ENCODE results near the gene SGPP2.

The SGPP2 gene

DNA sequence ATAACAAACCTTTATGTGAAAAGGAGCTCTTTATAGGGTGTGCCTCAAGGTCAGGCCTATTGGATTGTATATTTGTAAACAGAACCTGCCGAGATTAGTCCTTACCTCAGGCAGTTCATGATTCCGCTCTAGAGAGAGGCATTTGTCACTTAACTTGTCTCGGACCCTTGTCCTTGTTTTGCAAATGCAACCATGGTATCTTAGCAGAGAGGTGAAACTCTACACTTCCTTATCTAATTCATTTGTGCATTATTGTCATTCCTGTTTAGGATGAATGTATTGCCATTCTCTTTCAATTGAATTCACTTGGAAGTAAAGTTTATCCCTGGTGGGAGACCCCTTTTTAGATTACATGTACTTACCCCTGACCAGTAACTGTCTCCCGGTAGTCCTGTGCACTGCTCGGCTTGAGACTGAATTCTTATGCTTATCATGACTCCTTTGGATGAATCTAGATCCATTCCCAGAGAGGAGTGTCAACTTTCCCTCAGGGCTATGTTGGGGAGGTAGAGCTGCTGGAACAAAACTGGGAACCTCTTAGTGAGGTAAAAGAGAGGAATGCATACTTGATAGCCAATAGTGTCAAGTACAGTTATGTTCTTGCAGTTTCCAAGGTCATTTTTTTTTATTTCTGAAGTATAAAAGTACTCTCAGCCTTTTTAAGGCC is 46.6 kb downstream of the SGPP2 start:
- no peak for DNase-seq (ENCODE audit: low read depth)

DNA sequence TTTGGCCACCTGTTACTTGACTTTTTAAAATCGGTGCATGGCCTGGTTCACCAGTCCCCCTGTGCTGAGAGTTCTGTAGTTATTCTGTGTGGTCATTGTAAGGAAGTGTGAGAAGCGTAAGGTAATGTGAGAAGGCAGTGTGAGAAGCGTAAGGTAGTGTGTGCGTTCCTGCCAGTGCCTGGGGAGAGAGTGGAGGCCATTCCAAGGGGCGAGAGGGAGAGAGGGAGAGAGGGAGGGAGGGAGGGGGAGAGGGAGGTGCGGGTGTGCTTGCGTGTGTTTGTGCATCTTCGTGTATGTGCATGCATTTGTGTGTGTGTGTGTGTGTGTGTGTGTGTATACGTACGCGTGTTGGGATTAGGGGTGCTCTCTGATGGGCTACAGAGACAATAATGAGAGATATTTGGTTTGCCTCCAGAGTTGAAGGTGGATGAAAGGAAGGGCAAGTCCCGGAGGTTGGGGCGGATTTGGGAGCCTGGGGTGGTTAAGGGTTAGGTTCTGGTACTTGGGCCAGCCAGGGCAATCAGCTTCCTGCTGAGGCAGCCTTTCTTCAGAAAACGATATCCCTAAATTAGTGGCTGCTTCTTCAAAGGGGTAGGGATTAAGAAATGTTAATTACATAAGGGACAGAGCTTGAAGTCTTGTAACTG is 53.7 kb downstream of the SGPP2 start:
- DNase-seq (ENCODE audit: low read depth) = no peak

DNA sequence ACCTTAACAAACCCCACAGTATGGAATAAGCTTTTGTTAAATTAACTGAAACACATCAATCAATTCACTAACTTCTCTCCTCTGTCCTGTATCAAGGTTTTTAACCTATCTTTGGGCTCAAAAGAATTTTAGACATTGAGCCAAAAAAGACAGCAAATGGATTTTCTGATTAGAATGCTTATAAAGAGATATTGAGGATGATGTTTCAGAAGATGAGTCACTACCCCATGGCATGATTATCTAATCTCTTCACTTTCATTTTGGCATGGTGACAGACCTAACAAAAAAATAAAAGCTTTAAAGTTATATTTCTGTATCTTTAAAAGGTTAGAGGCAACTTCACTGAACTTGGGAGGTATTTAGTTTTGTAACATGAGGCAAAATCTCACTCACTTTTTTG is 55.5 kb downstream of the SGPP2 start:
- no peak for DNase-seq (ENCODE audit: low read depth)

DNA sequence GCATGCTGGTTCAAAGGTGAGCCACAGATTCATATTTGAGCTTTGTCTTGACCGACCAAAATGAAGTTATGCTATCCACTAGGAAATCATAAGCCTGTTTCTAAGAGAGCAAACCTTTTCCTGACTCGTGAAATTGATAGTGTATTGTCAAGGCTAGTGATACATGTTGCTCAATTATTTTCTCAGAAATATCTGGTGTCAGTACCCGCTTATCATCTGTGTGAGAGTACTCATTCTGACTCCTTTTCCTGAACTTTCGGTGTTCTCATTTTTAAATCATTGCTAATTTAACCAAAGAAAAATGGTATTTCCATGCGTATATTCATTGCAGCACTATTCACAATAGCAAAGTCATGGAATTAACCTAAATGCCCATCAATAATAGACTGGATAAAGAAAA is 56.2 kb downstream of the SGPP2 start:
- no peak for DNase-seq (ENCODE audit: low read depth)

DNA sequence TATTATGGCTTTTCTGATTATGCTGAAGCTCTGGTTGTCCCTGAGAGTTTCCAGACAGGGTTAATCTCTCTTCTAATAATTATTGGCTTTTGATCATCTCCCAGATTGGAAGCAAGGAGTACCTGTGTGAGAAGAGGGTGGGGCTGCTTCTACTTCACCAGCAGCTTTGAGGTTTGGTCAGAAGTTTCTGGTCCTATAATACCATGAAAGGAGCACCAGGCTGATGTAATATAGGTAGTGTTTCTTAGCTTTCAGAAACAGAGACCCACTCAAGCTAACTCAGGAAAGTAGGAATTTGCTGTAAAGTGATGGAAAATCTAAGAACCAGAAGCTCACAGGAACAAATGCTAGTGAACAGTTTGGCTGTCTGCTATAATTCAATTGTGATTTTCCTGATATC is 57.6 kb downstream of the SGPP2 start:
- DNase-seq (ENCODE audit: low read depth) = no peak

DNA sequence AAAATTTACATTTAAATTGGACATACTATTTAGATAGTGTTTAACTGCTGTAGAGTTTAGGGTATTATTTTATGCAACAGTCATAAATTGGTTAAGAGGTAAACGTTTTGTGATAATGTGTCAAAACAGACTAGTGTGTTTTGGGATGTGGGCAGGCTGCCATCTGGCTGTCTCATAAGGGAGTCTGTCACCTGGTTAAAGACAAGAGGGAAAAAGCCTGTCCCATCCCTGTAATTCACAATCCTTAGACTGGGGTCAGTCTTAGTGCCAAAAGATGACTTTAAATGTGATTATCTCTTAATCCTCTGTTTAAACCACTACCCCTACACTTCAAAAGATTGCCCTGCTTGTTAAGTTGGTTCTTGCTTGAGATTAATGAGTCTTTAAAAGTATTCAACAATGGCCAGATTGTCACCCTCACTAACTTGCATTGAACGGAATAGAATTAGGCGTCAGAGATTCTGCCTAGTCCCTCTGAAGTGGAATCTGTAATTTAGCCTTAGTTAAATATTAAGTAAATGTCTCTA is 59.2 kb downstream of the SGPP2 start:
- no peak for DNase-seq (ENCODE audit: low read depth)

DNA sequence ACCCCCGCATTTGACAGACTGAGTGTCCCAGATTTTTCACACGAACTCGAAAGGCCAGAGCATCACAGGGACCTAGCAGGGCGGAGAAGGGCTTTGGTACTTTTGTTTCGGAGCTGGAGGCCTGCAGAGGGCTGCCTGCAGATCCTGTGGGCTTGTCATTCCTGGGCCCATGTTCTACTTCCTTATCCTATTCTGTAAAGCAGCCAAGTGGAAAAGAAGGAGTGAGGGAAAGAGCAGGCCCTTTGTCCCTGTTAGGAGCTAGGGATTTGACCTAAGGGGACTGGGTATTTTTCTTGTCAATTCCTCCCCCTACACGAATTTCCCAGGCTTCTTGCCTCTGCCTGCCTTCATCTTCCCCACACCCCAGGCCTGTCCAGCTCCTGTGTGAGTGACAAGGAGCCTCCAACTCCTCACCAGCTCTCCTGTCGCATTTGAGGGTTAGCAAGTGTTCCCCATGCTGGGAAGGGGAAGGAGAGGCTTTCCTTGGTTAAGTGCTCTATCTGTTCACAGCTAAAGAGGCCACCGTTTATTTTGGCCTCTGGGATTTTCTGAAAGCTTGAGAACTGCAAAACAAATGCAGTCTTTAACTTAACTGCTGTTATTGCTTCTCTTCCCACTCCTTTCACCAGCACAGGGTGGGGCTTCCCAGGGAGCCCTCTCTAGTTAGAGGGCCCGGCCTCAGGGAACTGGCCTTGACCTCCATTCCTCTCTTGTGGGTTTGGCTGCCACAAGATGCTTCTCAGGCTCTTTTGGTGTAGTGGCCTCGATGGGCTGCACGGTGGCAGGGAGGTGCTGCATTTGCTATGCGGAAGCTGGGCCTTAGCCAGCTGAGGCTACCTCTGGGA is 61.2 kb downstream of the SGPP2 start:
- no peak for DNase-seq (ENCODE audit: low read depth)

DNA sequence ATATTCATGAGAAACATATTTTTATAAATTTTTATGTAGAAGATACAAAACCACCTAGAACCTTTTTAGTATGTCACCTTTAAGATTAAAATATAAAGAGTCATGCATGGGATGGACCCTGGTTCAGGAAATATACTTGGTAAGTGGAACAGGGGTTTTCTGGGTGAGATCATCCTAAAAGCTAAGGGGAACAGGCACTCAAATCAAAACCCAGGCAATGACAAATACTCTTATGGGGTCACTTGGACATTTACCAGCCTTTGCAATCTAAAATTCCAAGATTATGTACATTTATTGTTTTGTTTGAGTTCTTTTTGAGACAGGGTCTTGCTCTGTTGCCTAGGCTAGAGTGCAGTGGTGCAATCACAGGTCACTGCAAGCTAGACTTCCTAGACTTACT is 65.8 kb downstream of the SGPP2 start:
- DNase-seq (ENCODE audit: low read depth) = no peak

DNA sequence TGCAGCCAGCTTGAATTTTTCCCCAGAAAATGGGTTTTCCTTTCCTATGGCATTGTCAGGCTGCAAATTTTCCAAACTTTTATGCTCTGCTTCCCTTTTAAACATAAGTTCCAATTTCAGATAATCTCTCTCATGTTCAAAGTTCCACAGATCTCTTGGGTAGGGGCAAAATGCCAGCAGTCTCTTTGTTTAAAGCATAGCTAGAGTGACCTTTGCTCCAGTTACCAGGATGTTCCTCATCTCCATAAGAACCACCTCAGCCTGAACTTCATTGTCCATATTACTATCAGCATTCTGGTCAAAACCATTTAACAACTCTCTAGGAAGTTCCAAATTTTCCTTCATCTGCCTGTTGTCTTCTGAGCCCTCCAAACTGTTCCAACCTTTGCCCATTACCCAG is 68.3 kb downstream of the SGPP2 start:
- no peak for DNase-seq (ENCODE audit: low read depth)

DNA sequence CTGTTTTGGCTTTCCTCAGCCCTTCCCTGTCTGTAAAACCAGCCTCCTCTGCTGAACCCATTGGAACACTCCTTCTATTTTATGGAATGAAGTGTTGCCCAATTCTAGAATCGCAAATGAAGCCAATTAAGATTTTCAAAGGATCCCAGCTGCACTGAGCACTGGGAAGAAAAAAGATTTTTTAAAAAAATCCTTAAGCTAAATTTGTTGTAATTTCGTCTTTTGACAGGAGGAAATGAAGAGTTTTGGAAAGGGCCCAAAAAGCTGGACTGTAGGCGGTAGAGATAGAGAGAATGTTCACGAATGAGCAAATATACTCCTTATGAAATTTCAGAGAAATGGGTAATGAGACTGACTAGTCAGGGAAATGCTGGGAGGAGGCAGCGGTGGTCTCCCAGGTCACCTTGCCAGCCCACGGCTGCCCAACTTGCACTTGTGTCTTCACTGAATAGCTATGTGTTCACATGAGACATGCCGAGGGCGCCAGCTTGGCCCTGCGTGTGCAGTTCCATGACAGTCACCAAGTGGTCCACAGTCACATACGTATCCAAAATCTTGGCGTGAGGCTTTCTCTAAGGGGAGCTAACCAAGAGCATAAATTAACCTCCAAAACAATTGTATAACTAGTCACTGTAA is 69.9 kb downstream of the SGPP2 start:
- no peak for DNase-seq (ENCODE audit: low read depth)

DNA sequence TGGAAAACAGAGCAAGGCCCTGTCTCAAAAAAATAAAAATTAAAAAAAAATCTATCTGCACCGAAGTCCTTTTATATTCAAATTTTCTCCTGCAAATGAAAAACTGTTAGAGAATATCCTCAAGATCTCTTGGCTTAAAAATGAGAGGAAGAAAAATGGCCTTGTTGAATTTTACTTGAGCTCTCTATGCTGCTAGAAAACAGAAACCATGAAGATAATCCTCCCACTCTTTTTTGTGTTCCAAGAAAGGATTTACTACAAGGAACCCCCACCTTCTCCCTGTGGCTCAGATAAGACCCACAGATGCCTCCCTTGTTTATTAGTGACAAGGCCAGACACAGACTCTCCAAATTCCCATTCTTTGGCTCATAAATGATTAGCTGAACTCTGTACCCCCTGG is 71.0 kb downstream of the SGPP2 start:
- no peak for DNase-seq (ENCODE audit: low read depth)

DNA sequence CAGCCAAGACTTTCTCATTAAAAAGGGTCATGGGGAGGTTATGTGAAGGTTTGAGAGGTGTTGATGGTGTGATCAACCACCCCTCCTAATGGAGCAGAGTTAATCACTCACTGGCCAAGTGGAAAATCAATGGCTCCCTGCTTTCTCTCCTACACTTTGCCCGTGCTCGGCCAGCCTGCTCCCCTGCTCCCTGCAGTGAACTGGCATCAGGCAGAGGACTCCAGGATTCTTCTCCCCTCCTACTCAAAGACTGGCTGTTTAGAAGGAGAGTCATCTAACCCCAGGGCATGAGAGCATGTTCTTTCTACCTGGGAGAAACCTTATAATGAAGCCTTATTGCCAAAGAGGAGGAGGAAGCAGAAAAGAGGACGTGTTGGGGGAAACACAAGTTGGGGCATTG is 74.9 kb downstream of the SGPP2 start:
- DNase-seq (ENCODE audit: low read depth) = no peak

DNA sequence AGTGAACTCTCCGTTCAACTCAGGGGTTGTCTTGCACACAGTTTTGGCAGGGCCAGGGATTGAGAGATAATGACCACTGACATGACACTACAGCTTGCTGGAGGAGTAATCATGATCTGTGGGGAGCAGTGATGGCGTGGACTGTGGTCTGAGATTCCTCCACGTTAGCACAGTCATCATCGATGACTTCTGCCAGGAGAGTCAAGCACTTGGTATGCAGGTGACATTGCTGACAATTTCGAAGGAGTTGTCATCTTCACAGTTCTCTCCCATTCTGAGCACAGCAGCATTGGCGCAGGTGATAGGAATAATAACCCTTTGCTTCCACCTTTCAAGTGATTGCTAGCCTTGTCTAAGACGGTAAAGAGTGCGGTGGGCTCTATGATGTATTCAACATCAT is 79.8 kb downstream of the SGPP2 start:
- DNase-seq (ENCODE audit: low read depth) = no peak

DNA sequence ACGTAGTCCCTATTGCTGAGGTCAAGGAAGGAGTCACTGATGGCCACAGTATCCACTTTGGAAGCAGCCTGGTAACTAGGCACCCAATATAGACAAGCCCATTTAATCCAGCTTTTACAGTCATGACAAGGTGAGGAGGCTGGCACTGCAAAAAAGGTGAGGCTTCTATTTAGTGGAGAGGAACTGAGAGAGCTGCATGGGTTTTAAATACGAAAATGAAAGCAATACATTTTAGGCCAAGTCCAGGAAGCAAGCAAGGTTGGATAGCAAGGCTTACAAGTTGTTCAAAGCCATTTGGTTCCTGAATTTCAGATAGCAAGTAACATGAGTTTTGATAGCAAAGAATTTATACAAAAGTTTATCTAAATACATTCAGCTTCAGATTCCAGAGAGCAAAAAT is 80.4 kb downstream of the SGPP2 start:
- DNase-seq (ENCODE audit: low read depth) = no peak

DNA sequence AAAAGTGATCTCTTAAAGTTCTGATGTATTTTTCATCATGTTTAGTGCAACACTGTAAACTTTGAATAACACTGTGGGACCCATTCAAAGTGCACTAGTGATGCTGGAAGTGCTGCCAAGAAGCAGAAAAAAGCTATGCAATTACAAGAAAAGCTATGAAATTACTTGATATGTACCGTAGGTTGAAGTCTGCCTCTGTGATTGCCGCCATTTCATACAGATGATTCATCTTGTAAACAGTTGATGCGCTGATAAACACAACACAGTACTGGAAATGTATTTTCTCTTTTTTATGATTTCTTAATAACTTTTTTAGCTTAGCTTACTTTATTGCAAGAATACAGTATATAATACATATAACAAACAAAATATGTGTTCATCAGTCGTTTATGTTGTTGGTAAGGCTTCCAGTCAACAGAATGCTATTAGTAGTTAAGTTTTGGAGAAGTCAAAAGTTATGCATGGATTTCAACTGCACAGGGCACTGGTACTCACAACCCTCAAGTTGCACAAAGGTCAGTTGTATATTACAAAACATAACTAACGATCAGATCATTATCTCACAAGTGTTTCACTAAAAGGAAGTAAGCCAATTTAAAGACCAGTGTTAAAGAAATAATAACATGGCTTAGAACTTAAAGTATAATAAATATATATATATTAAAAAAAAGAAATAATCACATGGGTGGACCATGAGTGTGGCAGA is 82.0 kb downstream of the SGPP2 start:
- no peak for DNase-seq (ENCODE audit: low read depth)

DNA sequence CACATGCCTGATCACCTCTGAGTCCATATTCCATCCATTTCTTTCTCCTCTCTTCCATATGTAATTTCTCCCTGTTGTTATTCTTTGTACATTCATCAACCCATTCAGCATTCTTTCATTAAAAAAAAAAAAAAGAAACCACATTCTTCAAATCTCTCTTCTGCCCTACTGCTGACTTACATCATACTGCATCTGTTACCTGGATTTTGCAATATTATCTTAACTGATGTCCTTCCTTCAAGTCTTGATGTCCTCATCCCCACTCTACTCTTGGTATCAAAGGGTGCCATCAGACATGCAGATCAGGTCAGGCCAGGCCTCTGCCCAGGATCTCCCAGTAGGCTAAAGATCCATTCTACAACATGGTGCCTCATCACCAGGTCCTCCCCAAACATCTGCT is 90.6 kb downstream of the SGPP2 start:
- no peak for DNase-seq (ENCODE audit: low read depth)

DNA sequence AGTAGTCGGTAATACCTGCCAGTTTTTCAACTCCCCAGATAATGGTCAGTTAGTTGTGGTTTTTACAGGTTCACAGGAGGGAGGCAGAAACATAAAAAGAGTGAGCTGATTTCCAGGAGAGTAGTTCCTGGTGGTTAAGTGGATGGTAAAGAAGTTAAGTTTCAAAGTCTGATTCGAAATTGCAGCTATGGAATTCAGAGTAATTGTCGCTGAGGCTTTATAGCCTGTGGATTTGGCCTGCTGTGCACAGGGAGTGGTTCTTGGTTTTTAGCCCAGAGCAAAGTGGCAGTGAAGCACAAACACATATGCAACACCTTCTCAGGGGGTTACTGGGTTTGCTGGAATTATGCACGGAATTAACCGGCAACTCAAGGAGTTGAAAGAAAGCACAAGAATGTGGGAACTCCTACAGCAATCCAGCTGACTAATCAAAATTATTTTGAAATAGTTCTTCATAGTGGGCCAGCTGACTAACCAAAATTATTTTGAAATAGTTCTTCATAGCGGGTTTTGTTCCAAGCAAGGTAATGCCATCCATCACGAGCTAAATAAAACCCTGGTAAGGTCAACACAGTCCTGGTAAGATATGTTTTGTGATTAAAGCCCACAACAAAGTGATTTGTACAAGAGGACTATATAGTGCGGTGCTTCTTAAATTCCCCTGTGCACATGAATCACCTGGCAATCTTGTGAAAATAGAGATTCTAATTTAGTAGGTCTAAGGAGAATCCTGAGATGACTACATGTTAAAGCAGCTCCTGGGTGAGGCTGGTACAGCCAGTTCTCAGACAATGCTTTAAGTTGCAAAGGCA is 94.4 kb downstream of the SGPP2 start:
- peak; percentile 84 for DNase-seq (ENCODE audit: low read depth)

DNA sequence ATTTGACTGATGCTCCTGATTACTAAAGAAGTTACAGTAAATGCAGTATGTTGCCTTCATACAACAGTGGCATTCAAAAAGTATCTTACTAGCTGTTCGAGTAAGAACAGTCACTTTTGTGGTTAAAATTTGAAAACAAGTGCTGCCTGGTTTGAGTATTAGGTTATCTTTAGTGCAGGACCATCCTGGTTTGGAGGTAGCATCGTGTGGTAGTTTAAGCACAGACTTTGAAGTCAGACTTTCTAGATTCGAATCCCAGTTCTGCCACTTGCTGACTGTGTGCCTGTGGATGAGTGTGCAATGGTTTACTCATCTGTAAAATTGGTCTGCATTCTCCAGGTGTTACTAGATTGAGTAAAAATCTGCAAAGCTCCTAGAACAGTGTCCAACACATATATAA is 96.8 kb downstream of the SGPP2 start:
- DNase-seq (ENCODE audit: low read depth) = no peak

DNA sequence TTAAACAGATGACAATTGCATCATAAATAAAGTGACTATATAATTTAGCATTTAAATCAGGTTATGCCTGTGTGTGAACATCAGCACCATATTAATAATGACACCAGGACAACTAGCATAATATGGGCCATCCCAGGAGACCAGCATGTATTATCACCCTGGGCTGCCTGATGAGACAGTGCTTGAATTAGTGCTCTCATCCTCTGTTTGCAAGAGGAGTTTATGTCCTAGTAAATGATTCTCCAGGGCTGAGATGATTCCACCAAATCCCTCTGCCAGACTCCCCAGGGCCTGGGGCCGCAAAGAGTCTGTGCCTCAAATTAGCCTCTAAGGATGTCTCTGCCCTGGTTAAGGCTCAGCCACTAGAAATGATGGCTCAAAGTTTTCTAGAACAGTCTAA is 97.7 kb downstream of the SGPP2 start:
- no peak for DNase-seq (ENCODE audit: low read depth)

DNA sequence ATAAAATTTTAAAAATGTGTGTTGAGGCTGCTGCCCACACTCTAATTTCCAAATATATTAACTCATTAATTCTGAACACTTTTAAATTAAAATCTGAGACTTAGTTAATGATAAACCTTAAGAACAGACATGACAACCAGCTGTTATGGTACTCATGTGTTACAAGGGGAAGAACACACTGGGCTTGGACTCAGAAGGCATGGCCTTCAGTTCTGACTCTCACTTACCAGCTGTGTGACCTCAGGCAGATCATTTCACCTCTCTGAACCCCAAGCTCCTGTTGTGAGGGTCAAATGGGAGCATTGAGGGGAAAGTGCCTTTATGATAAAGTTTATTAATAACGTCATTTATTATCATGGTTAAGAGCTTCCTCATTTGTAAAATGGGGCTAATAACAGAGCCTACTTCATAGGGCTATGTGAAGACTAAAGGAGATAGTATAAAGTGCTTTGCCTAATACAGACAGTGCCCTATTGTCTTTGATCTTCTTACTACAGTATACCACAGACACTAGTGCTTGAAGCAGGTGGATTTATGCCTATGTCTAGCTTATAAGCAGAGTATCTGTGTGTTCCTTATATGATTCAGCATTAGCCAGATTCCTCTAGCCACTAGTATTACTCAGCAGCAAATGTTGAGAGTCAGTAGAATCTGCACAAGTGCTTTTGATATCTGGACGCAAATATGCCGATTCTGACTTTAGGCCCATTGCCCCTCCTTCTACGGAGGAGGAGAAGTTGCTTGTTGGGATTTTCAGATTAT is 99.6 kb downstream of the SGPP2 start:
- DNase-seq (ENCODE audit: low read depth) = no peak

Measured in fibroblast of gingiva (primary cell).